Testis (tissue), 2 donors: ENCODE measurements around the gene GPR39.

ENCODE experiments used
- CTCF ChIP-seq, 3 experiments: fragments of 450-650 bp in 2 of 3; fragments of 200-600 bp in 1 of 3; sonication (generic) in 1 of 3; IDR thresholded peaks; one replicate each; pipeline ENCODE4 v1.5.1; 2016 to 2019; ENCODE audit warnings: antibody characterized with exemption in 3 of 3, mild to moderate bottlenecking in 2 of 3, moderate library complexity in 1 of 3
- POLR2A ChIP-seq: fragments of 450-650 bp; IDR thresholded peaks from one replicate; pipeline ENCODE4 v1.6.1; 2017; ENCODE audit warnings: antibody characterized with exemption, mild to moderate bottlenecking, moderate library complexity

- TF ChIP-seq CTCF (IDR thresholded peaks at IDR 0.05) = no peak
- TF ChIP-seq POLR2A = no peak
These were observed 79.3 kb downstream of the GPR39 start for GRCh38 chr2:132495881-132496280.
